ENCODE results near the gene NADSYN1.
"Not testable (repeated sequence)": the region's sequence is repeated elsewhere in the genome, so short reads cannot be mapped to it uniquely, and the experiment has no call there.

GRCh38 chr11:71526796-71527575, 74.0 kb downstream of the NADSYN1 start, which contains the start of gene KRTAP5-7:
- TF ChIP-seq, protein P1, sequence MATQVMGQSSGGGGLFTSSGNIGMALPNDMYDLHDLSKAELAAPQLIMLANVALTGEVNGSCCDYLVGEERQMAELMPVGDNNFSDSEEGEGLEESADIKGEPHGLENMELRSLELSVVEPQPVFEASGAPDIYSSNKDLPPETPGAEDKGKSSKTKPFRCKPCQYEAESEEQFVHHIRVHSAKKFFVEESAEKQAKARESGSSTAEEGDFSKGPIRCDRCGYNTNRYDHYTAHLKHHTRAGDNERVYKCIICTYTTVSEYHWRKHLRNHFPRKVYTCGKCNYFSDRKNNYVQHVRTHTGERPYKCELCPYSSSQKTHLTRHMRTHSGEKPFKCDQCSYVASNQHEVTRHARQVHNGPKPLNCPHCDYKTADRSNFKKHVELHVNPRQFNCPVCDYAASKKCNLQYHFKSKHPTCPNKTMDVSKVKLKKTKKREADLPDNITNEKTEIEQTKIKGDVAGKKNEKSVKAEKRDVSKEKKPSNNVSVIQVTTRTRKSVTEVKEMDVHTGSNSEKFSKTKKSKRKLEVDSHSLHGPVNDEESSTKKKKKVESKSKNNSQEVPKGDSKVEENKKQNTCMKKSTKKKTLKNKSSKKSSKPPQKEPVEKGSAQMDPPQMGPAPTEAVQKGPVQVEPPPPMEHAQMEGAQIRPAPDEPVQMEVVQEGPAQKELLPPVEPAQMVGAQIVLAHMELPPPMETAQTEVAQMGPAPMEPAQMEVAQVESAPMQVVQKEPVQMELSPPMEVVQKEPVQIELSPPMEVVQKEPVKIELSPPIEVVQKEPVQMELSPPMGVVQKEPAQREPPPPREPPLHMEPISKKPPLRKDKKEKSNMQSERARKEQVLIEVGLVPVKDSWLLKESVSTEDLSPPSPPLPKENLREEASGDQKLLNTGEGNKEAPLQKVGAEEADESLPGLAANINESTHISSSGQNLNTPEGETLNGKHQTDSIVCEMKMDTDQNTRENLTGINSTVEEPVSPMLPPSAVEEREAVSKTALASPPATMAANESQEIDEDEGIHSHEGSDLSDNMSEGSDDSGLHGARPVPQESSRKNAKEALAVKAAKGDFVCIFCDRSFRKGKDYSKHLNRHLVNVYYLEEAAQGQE (IDR thresholded peaks at IDR 0.05; ENCODE audit: low read depth) = not testable (repeated sequence)
- TF ChIP-seq TAF1 (IDR thresholded peaks at IDR 0.05; ENCODE audit: low read depth); YY1 (IDR thresholded peaks at IDR 0.05; ENCODE audit: low read depth); CEBPB (IDR thresholded peaks at IDR 0.05); TCF12 (IDR thresholded peaks at IDR 0.05; ENCODE audit: low read depth); RAD21 (IDR thresholded peaks at IDR 0.05; ENCODE audit: low read depth); ZBTB7A (IDR thresholded peaks at IDR 0.05; ENCODE audit: low read depth); EGR1 (IDR thresholded peaks at IDR 0.05); EP300 (IDR thresholded peaks at IDR 0.05; ENCODE audit: borderline replicate concordance): not testable (repeated sequence)
- TF ChIP-seq, protein P2, sequence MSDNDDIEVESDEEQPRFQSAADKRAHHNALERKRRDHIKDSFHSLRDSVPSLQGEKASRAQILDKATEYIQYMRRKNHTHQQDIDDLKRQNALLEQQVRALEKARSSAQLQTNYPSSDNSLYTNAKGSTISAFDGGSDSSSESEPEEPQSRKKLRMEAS (IDR thresholded peaks at IDR 0.05) = not testable (repeated sequence)

All from Ishikawa (cell line).